BE2C (cell line): ENCODE data around the gene PGC.

Experiments used
- DNase-seq: peaks from one replicate; pipeline ENCODE4 v3.0.0-alpha.2; 2020
- H3K27me3 ChIP-seq: fragments of 250-450 bp; sonication (Bioruptor Pico); 2 replicates; pipeline ENCODE4 v1.5.1; 2020; ENCODE audit warnings: mild to moderate bottlenecking
- H3K36me3 ChIP-seq: fragments of 250-450 bp; sonication (Bioruptor Pico); 2 replicates; pipeline ENCODE4 v1.5.1; 2020; ENCODE audit warnings: mild to moderate bottlenecking
- H3K4me1 ChIP-seq: fragments of 250-450 bp; sonication (Bioruptor Pico); 2 replicates; pipeline ENCODE4 v1.5.1; 2020
- H3K4me3 ChIP-seq: 2 replicates; pipeline ENCODE4 v1.5.1; 2011; ENCODE audit warnings: low read depth, low read length
- H3K9me3 ChIP-seq: fragments of 250-450 bp; sonication (Bioruptor Pico); 2 replicates; pipeline ENCODE4 v1.5.1; 2020
- TF ChIP-seq, protein P1 (sequence below): IDR thresholded peaks from 2 replicates; pipeline ENCODE4 v1.5.1; 2012; ENCODE audit warnings: mild to moderate bottlenecking, low read depth, low read length

The PGC gene

DNA sequence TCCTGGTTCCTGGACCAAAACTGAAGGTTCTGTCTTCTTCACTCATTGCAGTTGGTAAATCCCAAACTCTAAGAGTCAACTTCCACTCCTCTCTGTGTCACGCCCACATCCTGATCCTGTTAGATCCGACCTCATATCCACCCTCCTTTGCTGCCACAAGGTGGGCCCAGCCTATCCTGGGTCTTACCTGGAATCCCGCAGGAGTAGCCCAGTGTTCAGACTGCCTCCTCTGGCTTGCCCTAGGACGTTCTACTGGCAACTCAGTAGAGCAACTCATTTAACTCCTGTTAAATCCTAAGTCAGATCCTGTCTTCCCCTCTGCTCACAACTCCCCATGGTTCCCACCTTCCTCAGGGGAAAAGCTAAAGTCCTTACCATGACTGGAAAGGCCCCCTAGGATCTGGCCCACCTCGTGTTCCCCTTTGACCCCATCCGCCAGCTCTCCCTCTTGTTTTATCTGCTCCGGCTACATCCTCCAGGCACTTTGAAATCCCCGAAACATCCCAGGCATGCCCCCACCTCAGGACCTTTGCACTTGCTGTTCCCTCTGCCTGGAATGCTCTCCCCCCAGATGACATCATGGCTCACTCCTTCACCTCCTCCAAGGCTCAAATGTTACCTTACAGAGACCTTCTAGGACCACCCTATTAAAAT, 55.6 kb downstream of the PGC start:
- TF ChIP-seq, protein P1, sequence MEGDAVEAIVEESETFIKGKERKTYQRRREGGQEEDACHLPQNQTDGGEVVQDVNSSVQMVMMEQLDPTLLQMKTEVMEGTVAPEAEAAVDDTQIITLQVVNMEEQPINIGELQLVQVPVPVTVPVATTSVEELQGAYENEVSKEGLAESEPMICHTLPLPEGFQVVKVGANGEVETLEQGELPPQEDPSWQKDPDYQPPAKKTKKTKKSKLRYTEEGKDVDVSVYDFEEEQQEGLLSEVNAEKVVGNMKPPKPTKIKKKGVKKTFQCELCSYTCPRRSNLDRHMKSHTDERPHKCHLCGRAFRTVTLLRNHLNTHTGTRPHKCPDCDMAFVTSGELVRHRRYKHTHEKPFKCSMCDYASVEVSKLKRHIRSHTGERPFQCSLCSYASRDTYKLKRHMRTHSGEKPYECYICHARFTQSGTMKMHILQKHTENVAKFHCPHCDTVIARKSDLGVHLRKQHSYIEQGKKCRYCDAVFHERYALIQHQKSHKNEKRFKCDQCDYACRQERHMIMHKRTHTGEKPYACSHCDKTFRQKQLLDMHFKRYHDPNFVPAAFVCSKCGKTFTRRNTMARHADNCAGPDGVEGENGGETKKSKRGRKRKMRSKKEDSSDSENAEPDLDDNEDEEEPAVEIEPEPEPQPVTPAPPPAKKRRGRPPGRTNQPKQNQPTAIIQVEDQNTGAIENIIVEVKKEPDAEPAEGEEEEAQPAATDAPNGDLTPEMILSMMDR: no peak
- no peaks in the 10 kb centered on the region for H3K27me3 ChIP-seq

DNA sequence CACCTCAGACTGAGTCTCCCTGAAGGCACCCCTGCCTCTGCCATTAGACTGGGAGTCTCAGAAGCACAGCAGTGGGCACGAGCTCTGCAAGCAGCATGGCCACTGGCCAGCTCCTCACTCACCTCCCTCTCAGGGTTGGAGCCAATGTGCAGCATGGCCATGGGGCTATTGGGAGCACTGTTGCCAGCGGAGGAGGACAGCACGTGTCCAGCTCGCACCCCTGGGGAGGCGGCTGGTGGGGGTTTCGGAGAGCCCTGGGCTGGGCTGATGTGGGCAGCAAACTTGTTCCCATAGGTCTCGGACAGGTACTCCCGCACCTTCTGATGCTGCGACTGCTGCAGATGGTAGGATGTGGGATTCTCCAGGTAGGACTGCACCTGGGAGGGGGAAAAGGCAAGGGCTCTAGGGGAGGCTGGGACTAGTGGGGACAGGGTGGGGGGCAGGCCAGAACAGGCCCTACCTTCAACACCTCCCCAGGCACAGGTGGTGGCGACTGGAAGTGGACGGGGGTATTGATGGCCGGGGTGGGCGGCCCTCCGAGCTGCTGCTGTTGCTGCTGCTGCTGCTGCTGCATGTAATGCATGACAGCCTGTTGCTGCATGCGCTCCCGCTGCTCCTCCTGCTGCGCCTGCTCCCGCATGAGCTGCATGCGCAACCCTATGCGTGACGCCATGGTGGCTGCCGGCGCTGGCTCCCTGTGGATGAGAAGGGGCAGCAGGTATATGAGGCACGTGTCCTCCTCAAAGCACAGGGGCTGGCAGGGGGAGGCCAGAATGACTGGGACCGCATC, 56.5 kb downstream of the PGC start:
- TF ChIP-seq, protein P1: no peak
- no peaks in the 10 kb centered on the region for H3K4me1 ChIP-seq
- no peak for DNase-seq
- H3K9me3 ChIP-seq: no peaks in the 10 kb centered on the region
- H3K27me3 ChIP-seq: no peaks in the 10 kb centered on the region
- no peaks in the 10 kb centered on the region; the same call in 1 of the 2 replicates for H3K36me3 ChIP-seq
- no peak overlapping the region for H3K4me3 ChIP-seq

More for the DNA sequence above, 55.6 kb downstream of the PGC start:
- H3K4me3 ChIP-seq: no peak overlapping the region
- no peak for DNase-seq
- H3K4me1 ChIP-seq: no peaks in the 10 kb centered on the region
- H3K36me3 ChIP-seq: no peaks in the 10 kb centered on the region; the same call in 1 of the 2 replicates
- no peaks in the 10 kb centered on the region for H3K9me3 ChIP-seq

DNA sequence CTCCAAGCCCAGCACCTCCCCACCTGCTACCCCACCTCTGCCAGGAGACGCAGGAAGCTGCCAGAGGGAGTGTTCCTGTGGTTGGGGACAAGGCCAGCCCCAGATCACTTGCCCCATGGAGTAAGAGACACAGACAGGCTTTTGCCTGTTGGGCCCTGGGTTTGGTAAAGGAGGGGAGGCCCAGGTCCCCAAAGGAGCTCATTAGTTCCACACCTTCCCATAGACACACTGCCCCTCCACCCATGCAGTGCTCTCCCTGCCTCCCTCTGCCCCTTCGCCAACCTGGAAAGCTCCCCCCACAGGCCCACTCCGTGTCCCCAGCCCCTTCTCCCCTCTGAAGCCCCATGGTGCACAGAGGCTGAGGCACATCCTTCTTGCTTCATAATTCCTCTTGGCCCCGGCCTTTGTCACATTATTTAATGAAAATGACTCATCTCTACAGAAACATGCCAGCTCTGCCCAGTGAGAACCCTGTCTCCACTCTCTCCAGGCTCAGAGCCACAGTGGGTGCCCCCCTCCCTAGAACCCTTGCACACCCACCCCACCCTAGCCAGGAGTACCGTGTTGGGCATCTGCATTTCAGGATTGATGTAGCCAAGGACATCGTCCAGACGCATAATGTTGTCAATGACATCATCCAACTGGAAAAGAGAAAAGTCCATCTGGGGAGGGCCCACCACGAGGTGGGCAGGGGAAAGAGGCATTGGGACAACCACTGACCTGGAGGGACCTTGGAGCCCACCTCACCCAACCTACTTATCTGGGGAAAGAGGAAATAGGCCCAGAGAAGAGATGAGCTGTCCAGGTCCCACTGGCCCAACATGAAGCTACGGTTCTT, 57.8 kb downstream of the PGC start:
- no peak for DNase-seq
- H3K4me1 ChIP-seq: no peaks in the 10 kb centered on the region
- H3K4me3 ChIP-seq: no peak overlapping the region
- no peaks in the 10 kb centered on the region for H3K27me3 ChIP-seq
- H3K36me3 ChIP-seq: no peaks in the 10 kb centered on the region; the same call in 1 of the 2 replicates
- TF ChIP-seq, protein P1: no peak
- no peaks in the 10 kb centered on the region for H3K9me3 ChIP-seq

- H3K9me3 ChIP-seq: no peaks in the 10 kb centered on the region
- no peak overlapping the region for H3K4me3 ChIP-seq
- H3K27me3 ChIP-seq: no peaks in the 10 kb centered on the region
- H3K4me1 ChIP-seq: no peaks in the 10 kb centered on the region
- no peak for DNase-seq
- H3K36me3 ChIP-seq: no peaks in the 10 kb centered on the region; the same call in 1 of the 2 replicates
- TF ChIP-seq, protein P1: no peak
Measured at GRCh38 chr6:41688256-41688965, 58.8 kb downstream of the PGC start.

GRCh38 chr6:41687501-41688175, 59.6 kb downstream of the PGC start:
- H3K4me3 ChIP-seq: no peak overlapping the region
- TF ChIP-seq, protein P1: no peak
- H3K4me1 ChIP-seq: no peaks in the 10 kb centered on the region
- no peak for DNase-seq
- H3K9me3 ChIP-seq: no peaks in the 10 kb centered on the region
- H3K27me3 ChIP-seq: no peaks in the 10 kb centered on the region; the same call in 1 of the 2 replicates
- no peaks in the 10 kb centered on the region; the same call in 1 of the 2 replicates for H3K36me3 ChIP-seq
